DOHH2 (cell line): ENCODE data around the gene ERFE.

Experiments
- H3F3A ChIP-seq: fragments of 200-600 bp; sonication (generic), shearing (Covaris generic); 2 replicates; pipeline ENCODE4 v1.6.0; 2016; ENCODE audit warnings: antibody characterized with exemption, mild to moderate bottlenecking; ENCODE audit not compliant: control insufficient read depth, insufficient read depth
- H3K27ac ChIP-seq: fragments of 200-600 bp; sonication (generic); 2 replicates; pipeline ENCODE4 v1.5.1; 2014; ENCODE audit warnings: low read depth, mild to moderate bottlenecking, low read length, moderate library complexity
- H3K27me3 ChIP-seq: fragments of 200-600 bp; sonication (generic); 2 replicates; pipeline ENCODE4 v1.6.1; 2014; ENCODE audit warnings: mild to moderate bottlenecking, low read length, mixed read lengths; ENCODE audit not compliant: control insufficient read depth
- H3K36me3 ChIP-seq: fragments of 200-600 bp; sonication (generic); 2 replicates; pipeline ENCODE4 v1.6.1; 2014; ENCODE audit warnings: mild to moderate bottlenecking, low read length, moderate library complexity, mixed read lengths; ENCODE audit not compliant: control insufficient read depth
- H3K4me1 ChIP-seq: fragments of 200-600 bp; sonication (generic); 2 replicates; pipeline ENCODE4 v1.6.1; 2014; ENCODE audit warnings: mild to moderate bottlenecking, low read length, mixed read lengths; ENCODE audit not compliant: control insufficient read depth
- H3K4me2 ChIP-seq: fragments of 200-600 bp; sonication (generic); 2 replicates; pipeline ENCODE4 v1.6.0; 2014; ENCODE audit warnings: mild to moderate bottlenecking, low read length, moderate library complexity
- H3K4me3 ChIP-seq: fragments of 200-600 bp; sonication (generic); 2 replicates; pipeline ENCODE4 v1.5.1; 2014; ENCODE audit warnings: mild to moderate bottlenecking, low read length, mixed read lengths
- H3K79me2 ChIP-seq: fragments of 200-600 bp; sonication (generic); 2 replicates; pipeline ENCODE4 v1.6.1; 2014; ENCODE audit warnings: mild to moderate bottlenecking, low read length, mixed read lengths; ENCODE audit not compliant: control insufficient read depth
- H3K9me2 ChIP-seq: fragments of 200-600 bp; sonication (generic); replicated peaks from 2 replicates; pipeline ENCODE4 v1.6.1; 2014; ENCODE audit warnings: mild to moderate bottlenecking, low read length, mixed read lengths; ENCODE audit not compliant: control insufficient read depth
- H3K9me3 ChIP-seq: fragments of 200-600 bp; sonication (generic); 2 replicates; pipeline ENCODE4 v1.6.1; 2014; ENCODE audit warnings: antibody characterized with exemption, low read length, mixed read lengths; ENCODE audit not compliant: control insufficient read depth, insufficient read depth
- H4K20me1 ChIP-seq: fragments of 200-600 bp; sonication (generic); 2 replicates; pipeline ENCODE4 v1.6.0; 2014; ENCODE audit warnings: low read depth, mild to moderate bottlenecking, antibody characterized with exemption, low read length, moderate library complexity; ENCODE audit not compliant: control insufficient read depth, insufficient read depth
- CTCF ChIP-seq: fragments of 200-600 bp; sonication (generic); IDR thresholded peaks from one replicate; pipeline ENCODE4 v1.5.1; 2014; ENCODE audit warnings: antibody characterized with exemption, mild to moderate bottlenecking, low read depth, low read length; ENCODE audit not compliant: poor library complexity, severe bottlenecking
- EZH2phosphoT487 ChIP-seq: fragments of 200-600 bp; sonication (generic); IDR thresholded peaks from 2 replicates; pipeline ENCODE4 v1.6.1; 2017; ENCODE audit warnings: borderline replicate concordance, mild to moderate bottlenecking, antibody characterized with exemption, low read length, moderate library complexity, mixed read lengths

The ERFE gene

GRCh38 chr2:238135601-238136150 lies 23.1 kb upstream of the ERFE start:
- peaks cover 2% of the 10 kb centered on the region; the same call in 1 of the 2 replicates for H4K20me1 ChIP-seq
- no peaks in the 10 kb centered on the region for H3K27me3 ChIP-seq
- no peaks in the 10 kb centered on the region for H3K79me2 ChIP-seq
- H3K27ac ChIP-seq, result no peak overlapping the region
- no peaks in the 10 kb centered on the region for H3K9me3 ChIP-seq
- no peaks in the 10 kb centered on the region for H3K9me2 ChIP-seq
- H3F3A ChIP-seq, result no peaks in the 10 kb centered on the region
- no peak for TF ChIP-seq EZH2phosphoT487
- no peak for TF ChIP-seq CTCF
- H3K4me1 ChIP-seq, result peaks cover 19% of the 10 kb centered on the region
- no peak overlapping the region for H3K4me3 ChIP-seq
- H3K36me3 ChIP-seq, result no peaks in the 10 kb centered on the region
- no peak overlapping the region for H3K4me2 ChIP-seq

- H3K4me2 ChIP-seq, result no peak overlapping the region
- H3K79me2 ChIP-seq, result no peaks in the 10 kb centered on the region
- no peak overlapping the region for H3K4me3 ChIP-seq
- H3K27me3 ChIP-seq, result no peaks in the 10 kb centered on the region
- peaks cover 19% of the 10 kb centered on the region for H3K4me1 ChIP-seq
- no peaks in the 10 kb centered on the region; the same call in 1 of the 2 replicates for H4K20me1 ChIP-seq
- H3K36me3 ChIP-seq, result no peaks in the 10 kb centered on the region
- H3K9me3 ChIP-seq, result no peaks in the 10 kb centered on the region
- TF ChIP-seq EZH2phosphoT487 (no peak), CTCF (no peak)
- H3F3A ChIP-seq, result no peaks in the 10 kb centered on the region
- no peak overlapping the region for H3K27ac ChIP-seq
- no peaks in the 10 kb centered on the region for H3K9me2 ChIP-seq
Observed at GRCh38 chr2:238136820-238137537, 21.8 kb upstream of the ERFE start.

GRCh38 chr2:238137885-238138284 lies 20.9 kb upstream of the ERFE start:
- Histone ChIP-seq H3K4me1 (peaks cover 19% of the 10 kb centered on the region), H3K79me2 (no peaks in the 10 kb centered on the region), H3K4me3 (no peak overlapping the region), H3K36me3 (no peaks in the 10 kb centered on the region), H4K20me1 (no peaks in the 10 kb centered on the region), H3F3A (no peaks in the 10 kb centered on the region), H3K9me3 (no peaks in the 10 kb centered on the region), H3K27ac (no peak overlapping the region), H3K27me3 (no peaks in the 10 kb centered on the region), H3K9me2 (no peaks in the 10 kb centered on the region), H3K4me2 (no peak overlapping the region)
- TF ChIP-seq CTCF (no peak), EZH2phosphoT487 (no peak)
